ENCODE measurements around the gene VCAN.

- TF ChIP-seq TAF1 (IDR thresholded peaks at IDR 0.05; ENCODE audit: borderline replicate concordance, insufficient read depth, low read length) (no peak), POLR2AphosphoS5 (IDR thresholded peaks at IDR 0.05; ENCODE audit: low read depth, low read length) (no peak; the same call in 1 of the 2 replicates), REST (IDR thresholded peaks at IDR 0.05; ENCODE audit: insufficient read depth in 1 of 2, low read depth in 2 of 2, low read length in 2 of 2) (no peak), SIN3A (IDR thresholded peaks at IDR 0.05; ENCODE audit: borderline replicate concordance, insufficient read depth, low read length) (no peak)
These were observed 4.6 kb downstream of the VCAN start for GRCh38 chr5:83475935-83476814.
